Measurements from ENCODE around the gene OLFM1. TPM values are rescaled to one million over a fixed set of nuclear protein-coding genes. Genes with fewer than 3 reads are reported as not detected.

The OLFM1 gene
- total RNA-seq, 1 donor from 2014 or later = 2.8 TPM

DNA sequence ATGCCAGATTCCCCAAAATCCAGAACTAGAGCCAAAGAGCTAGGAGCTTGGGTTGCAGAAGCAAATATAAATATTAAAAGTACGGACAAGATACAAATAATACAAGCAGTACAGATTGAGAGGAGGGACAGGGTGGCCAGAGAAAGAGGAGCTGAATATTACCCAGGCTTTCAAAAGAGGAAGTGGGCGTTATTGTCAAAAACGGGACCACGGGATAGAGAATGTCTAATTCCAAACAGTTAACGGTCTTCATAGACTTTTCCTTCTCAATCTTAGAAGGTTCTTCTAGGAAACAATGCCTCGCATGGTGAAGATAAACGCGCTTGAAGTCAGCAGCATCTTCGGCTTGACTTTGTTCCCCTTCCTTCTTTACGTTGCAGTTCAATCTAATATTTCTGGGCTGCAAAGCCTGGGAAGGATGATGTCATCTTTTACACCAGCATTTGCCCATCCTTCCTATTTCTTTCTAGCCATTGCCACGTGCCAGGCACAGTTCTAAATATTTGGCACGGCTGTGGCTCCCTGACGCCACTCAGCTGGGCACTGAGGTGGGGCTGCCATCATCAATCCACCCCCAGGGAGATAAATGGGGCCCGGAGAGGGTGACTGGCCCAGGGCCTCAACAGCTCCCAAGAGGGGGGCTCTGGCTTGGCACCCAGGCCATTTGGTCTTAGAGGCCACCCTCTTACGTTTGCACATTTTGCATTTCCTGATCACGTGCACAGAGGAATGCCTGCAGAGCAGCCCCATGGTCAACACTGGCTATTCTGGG lies 16.3 kb upstream of the OLFM1 start:
- Mint-ChIP-seq H3K27ac (ENCODE audit: unreplicated experiment) (no peak overlapping the region), H3K4me3 (ENCODE audit: unreplicated experiment) (no peak overlapping the region), H3K27me3 (ENCODE audit: low read depth) (peaks cover 45% of the 10 kb centered on the region)

DNA sequence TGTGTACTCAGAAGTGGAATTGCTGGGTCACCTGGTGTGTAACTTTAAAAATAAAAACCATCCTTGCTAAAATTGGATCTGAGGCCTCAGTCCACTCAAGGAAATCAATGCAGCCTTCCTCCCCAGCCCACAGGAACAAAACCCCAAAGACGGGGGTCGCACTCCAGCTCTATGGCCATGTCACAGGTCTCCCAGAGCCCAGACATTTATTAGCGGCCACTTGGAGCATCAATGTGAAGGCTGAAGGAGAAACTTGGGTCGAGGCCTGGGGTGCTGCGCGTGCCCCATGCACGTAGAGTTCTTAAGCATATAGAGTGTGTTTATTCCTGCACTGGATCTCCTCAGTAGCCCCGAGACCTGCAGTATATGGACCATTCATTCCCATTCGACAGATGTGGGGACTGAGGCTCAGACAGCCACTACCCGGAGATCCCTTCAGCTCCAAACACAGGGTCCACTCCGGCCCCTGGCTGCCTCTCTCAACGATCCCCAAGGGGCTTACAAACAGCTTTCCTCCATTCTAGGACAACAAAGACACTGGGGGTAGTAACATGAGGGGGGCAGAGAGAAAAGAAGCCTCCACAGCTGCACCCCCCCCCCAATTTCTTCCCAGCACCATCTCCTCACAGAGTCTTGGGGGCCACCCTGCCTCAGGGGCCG lies 14.3 kb upstream of the OLFM1 start:
- Mint-ChIP-seq H3K27me3 (ENCODE audit: low read depth) (peaks cover 50% of the 10 kb centered on the region), H3K36me3 (ENCODE audit: low read depth) (peaks cover 2% of the 10 kb centered on the region), H3K4me3 (ENCODE audit: unreplicated experiment) (no peak overlapping the region), H3K27ac (ENCODE audit: unreplicated experiment) (no peak overlapping the region), H3K4me1 (ENCODE audit: low read depth) (no peaks in the 10 kb centered on the region), H3K9me3 (ENCODE audit: low read depth) (no peaks in the 10 kb centered on the region)
- DNase-seq (ENCODE audit: low spot score) = no peak
- TF ChIP-seq, protein P1, sequence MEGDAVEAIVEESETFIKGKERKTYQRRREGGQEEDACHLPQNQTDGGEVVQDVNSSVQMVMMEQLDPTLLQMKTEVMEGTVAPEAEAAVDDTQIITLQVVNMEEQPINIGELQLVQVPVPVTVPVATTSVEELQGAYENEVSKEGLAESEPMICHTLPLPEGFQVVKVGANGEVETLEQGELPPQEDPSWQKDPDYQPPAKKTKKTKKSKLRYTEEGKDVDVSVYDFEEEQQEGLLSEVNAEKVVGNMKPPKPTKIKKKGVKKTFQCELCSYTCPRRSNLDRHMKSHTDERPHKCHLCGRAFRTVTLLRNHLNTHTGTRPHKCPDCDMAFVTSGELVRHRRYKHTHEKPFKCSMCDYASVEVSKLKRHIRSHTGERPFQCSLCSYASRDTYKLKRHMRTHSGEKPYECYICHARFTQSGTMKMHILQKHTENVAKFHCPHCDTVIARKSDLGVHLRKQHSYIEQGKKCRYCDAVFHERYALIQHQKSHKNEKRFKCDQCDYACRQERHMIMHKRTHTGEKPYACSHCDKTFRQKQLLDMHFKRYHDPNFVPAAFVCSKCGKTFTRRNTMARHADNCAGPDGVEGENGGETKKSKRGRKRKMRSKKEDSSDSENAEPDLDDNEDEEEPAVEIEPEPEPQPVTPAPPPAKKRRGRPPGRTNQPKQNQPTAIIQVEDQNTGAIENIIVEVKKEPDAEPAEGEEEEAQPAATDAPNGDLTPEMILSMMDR (IDR thresholded peaks at IDR 0.05) = no peak

More for the DNA sequence above, 16.3 kb upstream of the OLFM1 start:
- no peak for DNase-seq (ENCODE audit: low spot score)
- TF ChIP-seq, protein P1 (IDR thresholded peaks at IDR 0.05) = no peak
- Mint-ChIP-seq H3K9me3 (ENCODE audit: low read depth) (no peaks in the 10 kb centered on the region), H3K4me1 (ENCODE audit: low read depth) (no peaks in the 10 kb centered on the region), H3K36me3 (ENCODE audit: low read depth) (peaks cover 2% of the 10 kb centered on the region)

DNA sequence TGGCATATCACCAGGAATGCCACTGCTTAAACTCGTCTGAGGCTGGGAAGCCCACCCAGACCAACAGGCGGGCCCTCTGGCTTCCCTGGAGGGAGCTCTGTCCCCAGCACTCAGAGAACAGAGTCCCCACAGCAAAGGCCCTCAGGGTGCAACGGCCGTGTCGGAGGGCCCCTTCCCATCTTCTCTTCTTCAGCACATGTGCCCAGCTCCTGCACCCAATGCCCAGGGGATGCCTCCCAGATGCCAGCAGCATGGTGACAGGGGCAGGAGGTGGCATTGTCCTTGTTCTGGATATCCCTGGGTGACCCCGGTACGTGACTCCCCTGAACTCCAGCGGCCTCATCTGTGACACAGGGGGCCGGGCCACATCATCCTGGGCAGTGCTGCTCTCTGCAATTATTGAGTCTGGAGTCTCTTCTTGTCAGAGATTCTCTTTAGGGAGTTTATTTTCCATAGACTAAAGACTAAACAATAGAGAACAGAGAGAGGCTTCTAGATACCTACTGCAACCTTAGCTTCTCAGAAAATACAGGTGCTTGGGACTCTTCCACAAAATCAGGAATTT lies 13.6 kb upstream of the OLFM1 start:
- TF ChIP-seq, protein P1 (IDR thresholded peaks at IDR 0.05) = no peak
- Mint-ChIP-seq H3K27ac (ENCODE audit: unreplicated experiment) (no peak overlapping the region), H3K27me3 (ENCODE audit: low read depth) (peaks cover 44% of the 10 kb centered on the region), H3K4me3 (ENCODE audit: unreplicated experiment) (no peak overlapping the region), H3K4me1 (ENCODE audit: low read depth) (no peaks in the 10 kb centered on the region), H3K9me3 (ENCODE audit: low read depth) (no peaks in the 10 kb centered on the region), H3K36me3 (ENCODE audit: low read depth) (peaks cover 2% of the 10 kb centered on the region)
- DNase-seq (ENCODE audit: low spot score) = no peak

DNA sequence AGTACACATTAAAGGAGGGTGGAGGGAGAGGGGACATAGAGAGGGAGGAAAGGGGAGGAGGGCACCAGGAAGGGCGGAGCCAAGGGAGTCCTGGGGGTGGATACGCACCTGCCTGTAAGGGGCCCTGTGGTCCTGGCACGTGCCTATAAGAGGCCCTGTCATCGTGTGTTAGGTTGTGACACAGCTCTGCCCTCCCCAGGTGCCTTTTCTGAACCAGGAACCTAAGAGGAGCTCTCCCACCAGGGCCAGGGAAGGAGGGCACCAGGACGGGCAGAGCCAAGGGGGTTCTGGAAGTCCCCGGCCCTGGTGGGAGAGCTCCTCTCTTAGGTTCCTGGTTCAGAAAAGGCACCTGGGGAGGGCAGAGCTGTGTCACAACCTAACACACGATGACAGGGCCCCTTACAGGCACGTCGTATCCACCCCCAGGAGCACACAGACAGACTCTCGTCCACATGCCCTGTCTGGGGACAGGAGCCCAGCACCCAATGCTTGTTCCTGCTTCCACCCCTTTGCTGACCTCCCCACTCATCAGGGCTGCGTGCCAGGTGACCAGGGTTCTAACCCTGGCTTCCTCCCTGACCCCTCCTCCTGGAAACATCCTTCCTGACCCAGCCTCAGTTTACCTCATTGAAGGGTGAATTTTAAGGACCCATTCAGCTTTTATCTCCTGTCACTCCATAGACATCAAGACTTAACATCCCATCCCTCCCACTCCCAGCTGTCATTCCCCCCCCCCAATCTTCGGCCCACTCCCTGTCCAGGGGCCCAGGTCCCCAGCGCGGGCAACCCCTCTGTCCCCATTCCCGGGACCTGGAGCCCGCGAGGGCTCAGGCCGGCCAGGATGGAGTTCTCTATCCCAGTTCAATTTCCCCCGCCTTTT lies 12.9 kb upstream of the OLFM1 start:
- H3K9me3 Mint-ChIP-seq (ENCODE audit: low read depth) = no peaks in the 10 kb centered on the region
- no peak for DNase-seq (ENCODE audit: low spot score)
- TF ChIP-seq, protein P1 (IDR thresholded peaks at IDR 0.05) = no peak
- peak overlapping the region; percentile 59 for H3K4me3 Mint-ChIP-seq (ENCODE audit: unreplicated experiment)
- peaks cover 45% of the 10 kb centered on the region for H3K27me3 Mint-ChIP-seq (ENCODE audit: low read depth)
- no peak overlapping the region for H3K27ac Mint-ChIP-seq (ENCODE audit: unreplicated experiment)
- no peaks in the 10 kb centered on the region for H3K36me3 Mint-ChIP-seq (ENCODE audit: low read depth)
- no peaks in the 10 kb centered on the region for H3K4me1 Mint-ChIP-seq (ENCODE audit: low read depth)
